Tibial artery (tissue), 4 donors: ENCODE results near the gene FGFR4.
"Not testable (repeated sequence)": the region's sequence is repeated elsewhere in the genome, so short reads cannot be mapped to it uniquely, and the experiment has no call there.

ENCODE experiments used
- DNase-seq, 2 donors: peaks; one replicate each; pipeline ENCODE4 v3.0.0-alpha.2; 2019
- H3K27ac ChIP-seq, 2 donors: fragments of 200-600 bp; sonication (generic) in 1 of 2; 1 replicate in 1 of 2; 2 replicates in 1 of 2; pipeline ENCODE4 v1.5.1; 2018 to 2019; ENCODE audit warnings: mild to moderate bottlenecking in 1 of 2
- H3K27me3 ChIP-seq, 2 donors: fragments of 200-600 bp; sonication (generic) in 1 of 2; one replicate each; pipeline versions ENCODE4 v1.5.1 to v1.6.0; 2016 to 2019
- H3K36me3 ChIP-seq, 3 donors: fragments of 200-600 bp; sonication (generic) in 2 of 3; one replicate each; pipeline ENCODE4 v1.5.1; 2016 to 2019; ENCODE audit warnings: mild to moderate bottlenecking in 2 of 3
- H3K4me1 ChIP-seq, 4 donors: fragments of 200-600 bp; sonication (generic) in 2 of 4; 1 replicate in 3 of 4; 2 replicates in 1 of 4; pipeline ENCODE4 v1.5.1; 2016 to 2019
- H3K4me3 ChIP-seq, 2 donors: fragments of 200-600 bp; sonication (generic) in 1 of 2; 1 replicate in 1 of 2; 2 replicates in 1 of 2; pipeline ENCODE4 v1.5.1; 2018 to 2019; ENCODE audit warnings: mild to moderate bottlenecking in 2 of 2
- H3K9me3 ChIP-seq, 3 donors: fragments of 200-600 bp; sonication (generic) in 1 of 3; one replicate each; pipeline ENCODE4 v1.5.1; 2016 to 2019
- CTCF ChIP-seq, 2 experiments: fragments of 200-600 bp in 1 of 2; fragments of 450-650 bp in 1 of 2; IDR thresholded peaks; one replicate each; pipeline ENCODE4 v1.5.1; 2017 to 2019; ENCODE audit warnings: antibody characterized with exemption in 2 of 2, mild to moderate bottlenecking in 1 of 2, moderate library complexity in 1 of 2
- intact Hi-C: fragments of 100-400 bp; cut with DNase I; formaldehyde crosslinking; loops from one replicate; pipeline ENCODE4 v1.15.0; 2023; ENCODE audit warnings: low total_unique reads

Gene FGFR4

GRCh38 chr5:177043958-177044357 is 42.8 kb upstream of the FGFR4 start:
- no peak overlapping the region for H3K27ac ChIP-seq
- peaks cover 43 to 65% (median 63%) of the 10 kb centered on the region in 3 donors for H3K36me3 ChIP-seq
- no peak overlapping the region for H3K4me3 ChIP-seq
- H3K4me1 ChIP-seq: peaks cover 0 to 14% (median 9%) of the 10 kb centered on the region in 4 donors
- no peaks in the 10 kb centered on the region for H3K9me3 ChIP-seq
- intact Hi-C loops: no loop called here
- DNase-seq: no peak
- H3K27me3 ChIP-seq: no peaks in the 10 kb centered on the region
- TF ChIP-seq CTCF (IDR thresholded peaks at IDR 0.05): no peak

- Histone ChIP-seq H3K4me3 (no peak overlapping the region), H3K36me3 (peaks cover 48 to 72% (median 69%) of the 10 kb centered on the region in 3 donors), H3K9me3 (no peaks in the 10 kb centered on the region), H3K4me1 (peaks cover 0 to 14% (median 9%) of the 10 kb centered on the region in 4 donors), H3K27me3 (no peaks in the 10 kb centered on the region), H3K27ac (no peak overlapping the region)
- intact Hi-C loops: no loop called here
- no peak for DNase-seq
- TF ChIP-seq CTCF (IDR thresholded peaks at IDR 0.05): no peak
Observed at GRCh38 chr5:177044641-177045040, 42.1 kb upstream of the FGFR4 start.

GRCh38 chr5:177045631-177046030 is 41.1 kb upstream of the FGFR4 start:
- no peak overlapping the region for H3K4me3 ChIP-seq
- H3K27me3 ChIP-seq: no peaks in the 10 kb centered on the region
- peaks cover 48 to 82% (median 79%) of the 10 kb centered on the region in 3 donors for H3K36me3 ChIP-seq
- H3K27ac ChIP-seq: no peak overlapping the region
- H3K9me3 ChIP-seq: no peaks in the 10 kb centered on the region
- TF ChIP-seq CTCF (IDR thresholded peaks at IDR 0.05): no peak
- H3K4me1 ChIP-seq: peaks cover 0 to 11% (median 4%) of the 10 kb centered on the region in 4 donors
- no peak for DNase-seq
- intact Hi-C loops: no loop called here

GRCh38 chr5:177048531-177048930 is 38.2 kb upstream of the FGFR4 start:
- intact Hi-C loops: not testable (repeated sequence)
- H3K36me3 ChIP-seq: peaks cover 54 to 88% (median 79%) of the 10 kb centered on the region in 3 donors

GRCh38 chr5:177049285-177049684 is 37.4 kb upstream of the FGFR4 start:
- Histone ChIP-seq H3K9me3 (no peaks in the 10 kb centered on the region), H3K27me3 (no peaks in the 10 kb centered on the region), H3K4me1 (no peaks in the 10 kb centered on the region), H3K27ac (no peak overlapping the region), H3K36me3 (peaks cover 50 to 85% (median 76%) of the 10 kb centered on the region in 3 donors), H3K4me3 (no peak overlapping the region)
- intact Hi-C loops: no loop called here
- DNase-seq: no peak
- no peak for TF ChIP-seq CTCF (IDR thresholded peaks at IDR 0.05)

More at GRCh38 chr5:177048531-177048930, 38.2 kb upstream of the FGFR4 start:
- H3K27ac ChIP-seq, H3K27me3 ChIP-seq, DNase-seq, H3K4me3 ChIP-seq, H3K4me1 ChIP-seq, H3K9me3 ChIP-seq: not testable (repeated sequence)

GRCh38 chr5:177064500-177065277 is 22.0 kb upstream of the FGFR4 start:
- Histone ChIP-seq H3K9me3 (no peaks in the 10 kb centered on the region), H3K27me3 (no peaks in the 10 kb centered on the region), H3K4me1 (no peaks in the 10 kb centered on the region), H3K36me3 (peaks cover 36 to 83% (median 52%) of the 10 kb centered on the region in 3 donors), H3K27ac (no peak overlapping the region), H3K4me3 (no peak overlapping the region)
- TF ChIP-seq CTCF (IDR thresholded peaks at IDR 0.05): no peak
- DNase-seq: no peak
- intact Hi-C loops: no loop called here
